HG03175 (cell line): ENCODE measurements around the gene PLXND1.

Source experiments
- ATAC-seq: cut with Tn5 transposase; IDR thresholded peaks from one replicate; pipeline ENCODE4 v1.9.1; 2021; ENCODE audit warnings: mild to moderate bottlenecking, moderate library complexity; ENCODE audit not compliant: unreplicated experiment

Gene PLXND1

DNA sequence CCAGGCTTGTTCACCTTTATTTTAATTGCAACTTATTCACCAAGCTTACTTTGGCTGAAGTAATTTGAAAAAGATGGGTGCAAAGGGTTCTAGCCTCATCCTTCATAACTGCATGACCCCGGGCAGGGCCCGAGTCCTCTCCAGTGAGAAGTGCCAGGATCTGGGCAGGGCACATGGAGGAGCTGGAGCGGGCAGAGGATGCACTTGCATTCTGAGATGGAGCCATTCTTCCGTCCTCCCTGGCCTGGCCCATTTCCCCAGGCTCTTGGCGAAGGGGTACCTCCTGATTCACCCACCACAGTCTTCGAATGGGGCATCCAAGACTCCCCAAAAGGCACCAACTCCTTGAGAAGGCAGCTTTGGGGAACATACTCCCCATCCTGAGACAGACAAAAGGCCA, 22.5 kb upstream of the PLXND1 start:
- ATAC-seq = no peak

DNA sequence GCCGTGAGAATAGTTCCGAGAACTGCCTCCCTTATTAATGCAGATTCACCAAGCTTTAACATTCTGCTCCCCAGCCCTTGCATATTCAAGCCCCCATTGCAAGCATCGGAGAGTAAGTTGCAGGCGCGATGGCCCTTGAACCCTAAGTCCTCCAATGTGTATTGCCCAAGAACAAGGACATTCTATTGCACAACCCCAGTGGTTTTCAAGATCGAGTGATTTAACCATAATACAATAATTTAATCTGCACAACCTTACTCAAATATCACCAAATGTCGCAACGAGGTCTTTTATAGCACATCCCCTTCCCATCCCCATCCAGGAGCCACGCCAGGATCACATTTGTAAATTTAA, 21.7 kb upstream of the PLXND1 start:
- ATAC-seq = no peak

DNA sequence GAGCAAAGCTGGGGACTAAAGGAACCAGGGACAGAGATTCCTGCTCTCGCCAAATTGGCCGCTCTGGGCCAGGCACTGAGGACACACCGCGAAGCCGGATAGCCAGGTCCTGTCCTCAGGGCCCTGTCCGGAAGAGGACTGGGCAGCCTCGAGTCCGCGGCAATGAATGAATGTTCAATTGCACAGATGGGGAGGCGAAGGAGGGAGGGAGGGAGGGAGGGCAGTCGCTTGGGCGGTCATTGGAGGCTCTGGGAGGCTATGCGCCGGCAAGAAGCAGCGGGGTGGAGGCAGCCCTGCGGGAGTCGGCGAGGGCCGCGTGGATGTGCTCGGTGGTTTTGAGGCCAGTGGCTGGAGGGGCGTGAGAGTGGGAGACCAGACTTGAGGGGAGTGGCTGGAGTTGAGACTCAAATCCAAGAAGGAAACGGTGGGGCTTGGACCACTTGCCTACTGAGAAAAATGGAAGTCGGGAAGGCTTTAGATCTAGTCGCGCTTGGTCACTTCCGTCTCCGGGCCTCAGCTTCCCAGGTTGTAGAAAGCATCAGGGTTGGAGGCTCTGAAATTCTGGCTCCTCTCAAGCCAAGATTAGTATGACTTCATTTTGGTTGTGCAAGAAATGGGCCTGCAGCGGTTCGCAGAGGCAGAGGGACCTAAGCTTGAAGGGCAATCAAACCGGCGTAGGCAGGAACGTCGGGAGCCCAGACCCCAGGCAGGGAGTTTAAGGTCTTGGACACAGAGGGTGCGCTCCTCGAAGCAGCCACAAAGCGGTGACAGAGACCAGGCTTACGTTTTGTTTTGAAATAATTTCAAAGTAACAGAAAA, 21.1 kb upstream of the PLXND1 start:
- peak; percentile 49 for ATAC-seq

DNA sequence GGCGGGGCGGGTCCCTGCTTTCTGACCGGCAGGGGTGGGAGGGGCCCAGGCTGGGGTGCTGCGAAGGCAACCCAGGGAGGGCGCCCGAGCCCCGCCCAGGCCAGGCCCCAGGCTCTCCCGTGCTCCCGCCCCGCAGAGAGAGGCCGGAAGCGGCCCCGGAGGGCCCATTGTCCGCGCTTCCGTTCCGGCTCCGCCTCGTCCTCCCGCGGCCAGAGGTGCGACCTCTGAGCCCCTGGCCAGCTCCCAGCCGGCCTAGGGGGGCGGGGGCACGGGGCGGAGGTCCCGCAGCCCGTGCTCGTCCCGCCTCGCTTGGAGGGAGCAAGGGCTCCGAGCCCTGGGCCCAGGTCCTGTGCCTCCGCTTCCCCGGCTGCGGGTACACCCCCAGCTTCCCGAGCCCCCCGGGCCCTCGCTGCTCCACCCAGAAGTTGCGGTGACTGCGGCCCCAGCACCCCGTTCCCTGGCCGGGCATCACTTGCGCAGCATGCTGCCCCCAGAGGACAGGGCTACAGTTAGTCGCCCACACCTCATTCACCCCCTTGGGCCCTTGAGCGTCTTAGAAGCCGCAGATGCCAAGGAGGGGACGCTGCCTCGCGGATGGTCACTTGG, 20.4 kb upstream of the PLXND1 start:
- ATAC-seq = peak; percentile 87

DNA sequence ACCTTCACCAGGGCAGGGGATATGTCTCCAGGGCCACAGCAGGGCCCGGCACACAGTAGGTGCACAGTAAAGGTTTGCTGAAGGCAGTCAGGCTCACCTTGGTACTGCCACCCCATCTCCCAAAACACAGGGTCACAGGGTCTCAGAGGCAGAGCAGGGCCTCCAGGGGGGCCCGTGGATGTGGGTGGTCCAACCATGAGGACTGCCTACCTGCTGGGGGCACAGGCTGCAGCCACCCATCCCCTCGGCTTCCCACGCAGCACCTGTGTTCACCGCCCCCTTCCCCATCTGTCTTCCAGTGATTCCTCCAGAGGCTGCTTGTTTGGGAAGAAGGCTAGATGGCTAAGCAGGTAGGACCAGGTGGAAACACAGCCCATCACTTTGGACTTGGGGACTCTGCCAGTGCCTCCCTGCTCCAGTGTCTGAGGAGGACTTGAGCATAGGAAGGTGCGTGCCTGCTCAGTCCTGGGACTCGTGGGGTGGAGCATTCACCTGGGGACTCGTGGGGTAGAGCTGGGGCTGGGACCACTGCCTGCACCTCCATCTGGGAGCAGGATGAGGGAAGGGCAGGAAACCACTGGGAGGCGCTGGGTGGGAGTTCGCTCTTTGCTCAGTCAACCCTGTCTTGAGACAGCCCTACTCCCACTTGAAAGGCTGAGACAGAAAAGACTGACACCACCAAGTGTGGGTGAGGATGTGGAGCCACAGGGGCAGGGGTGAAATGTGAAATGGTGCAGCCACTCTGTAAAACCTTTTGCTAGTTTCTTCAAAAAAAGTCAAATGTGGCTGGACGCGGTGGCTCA, 18.8 kb upstream of the PLXND1 start:
- no peak for ATAC-seq

DNA sequence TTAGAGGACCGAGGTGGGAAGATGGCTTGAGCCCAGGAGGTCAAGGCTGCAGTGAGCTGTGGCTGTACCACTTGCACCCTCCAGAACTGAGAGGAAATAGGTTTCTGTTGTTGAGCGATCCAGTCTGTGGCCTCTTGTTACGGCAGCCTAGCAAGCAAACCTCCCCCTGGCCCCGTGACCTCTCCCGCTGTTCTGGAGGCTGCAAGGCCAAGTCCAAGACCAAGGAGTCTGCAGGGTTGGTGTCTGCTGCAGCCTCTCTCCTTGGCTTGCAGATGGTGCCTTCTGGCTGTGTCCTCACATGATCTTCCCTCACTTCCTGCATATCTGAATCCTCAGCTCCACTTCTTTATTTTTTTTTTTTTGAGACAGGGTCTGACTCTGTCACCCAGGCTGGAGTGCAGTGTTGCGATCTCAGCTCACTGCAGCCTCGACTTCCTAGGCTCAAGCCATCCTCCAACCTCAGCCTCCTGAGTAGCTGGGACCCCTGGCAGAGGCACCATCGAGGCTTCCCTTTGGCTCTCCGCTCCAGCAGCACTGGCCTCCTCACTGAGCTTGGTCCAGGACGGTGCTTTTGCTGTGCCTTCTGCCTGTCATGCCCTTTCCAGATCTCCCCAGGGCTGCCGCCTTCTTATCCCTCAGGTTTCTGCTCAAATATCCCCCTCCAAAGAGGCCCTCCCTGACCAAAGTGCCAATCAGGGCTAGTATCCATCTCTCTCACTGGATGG, 18.0 kb upstream of the PLXND1 start:
- ATAC-seq = no peak

DNA sequence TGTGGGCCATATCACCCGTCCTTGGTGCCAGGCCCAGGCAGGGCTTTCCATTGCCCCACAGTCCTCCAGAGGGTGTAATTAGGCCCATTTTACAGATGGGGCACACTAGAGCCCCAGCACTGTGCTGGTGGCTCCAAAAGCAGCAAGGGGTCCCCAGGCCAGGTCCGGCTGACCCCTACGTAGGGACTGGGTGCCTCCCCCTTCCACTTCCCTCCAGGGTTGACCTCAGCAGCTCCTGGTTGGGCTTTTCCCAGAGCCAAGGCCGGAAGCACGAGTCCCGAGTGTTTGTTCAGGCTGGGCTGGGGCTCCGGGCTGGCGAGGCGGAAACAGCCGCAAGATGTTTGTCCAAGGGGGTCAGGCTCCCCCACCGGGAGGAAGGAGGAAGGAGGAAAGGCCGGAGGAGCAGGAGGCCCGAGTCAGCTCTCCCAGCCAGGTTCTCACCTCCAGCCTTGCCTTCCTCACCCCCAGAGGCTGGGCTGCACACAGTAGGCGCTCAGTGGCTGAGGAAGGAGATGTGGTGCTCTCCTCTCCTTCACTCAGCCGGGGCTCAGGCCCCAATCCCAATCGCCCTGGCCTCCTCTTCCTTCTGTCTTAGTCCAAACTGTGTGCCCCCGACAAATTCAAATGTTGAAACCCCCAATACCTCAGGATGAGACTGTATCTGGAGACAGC, 17.1 kb upstream of the PLXND1 start:
- no peak for ATAC-seq

DNA sequence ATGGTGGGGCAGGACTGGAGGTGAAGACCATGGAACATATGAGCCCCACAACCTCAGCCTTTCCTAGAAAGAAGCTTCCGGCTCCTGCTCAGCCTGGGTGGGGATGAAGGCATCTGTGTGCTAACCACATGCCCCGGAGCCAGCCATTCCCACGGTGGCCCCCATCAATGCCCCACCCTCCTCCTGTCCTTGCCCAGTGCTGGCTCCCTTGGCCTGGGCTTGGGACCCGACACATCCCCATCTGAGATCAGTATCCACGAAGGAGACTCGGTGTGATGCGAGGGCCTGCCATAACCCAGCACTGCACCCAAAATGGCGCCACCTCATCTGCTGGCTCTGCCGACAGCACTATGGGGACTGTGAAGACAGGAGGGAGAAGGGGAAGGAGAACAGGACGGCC, 16.5 kb upstream of the PLXND1 start:
- ATAC-seq = no peak

DNA sequence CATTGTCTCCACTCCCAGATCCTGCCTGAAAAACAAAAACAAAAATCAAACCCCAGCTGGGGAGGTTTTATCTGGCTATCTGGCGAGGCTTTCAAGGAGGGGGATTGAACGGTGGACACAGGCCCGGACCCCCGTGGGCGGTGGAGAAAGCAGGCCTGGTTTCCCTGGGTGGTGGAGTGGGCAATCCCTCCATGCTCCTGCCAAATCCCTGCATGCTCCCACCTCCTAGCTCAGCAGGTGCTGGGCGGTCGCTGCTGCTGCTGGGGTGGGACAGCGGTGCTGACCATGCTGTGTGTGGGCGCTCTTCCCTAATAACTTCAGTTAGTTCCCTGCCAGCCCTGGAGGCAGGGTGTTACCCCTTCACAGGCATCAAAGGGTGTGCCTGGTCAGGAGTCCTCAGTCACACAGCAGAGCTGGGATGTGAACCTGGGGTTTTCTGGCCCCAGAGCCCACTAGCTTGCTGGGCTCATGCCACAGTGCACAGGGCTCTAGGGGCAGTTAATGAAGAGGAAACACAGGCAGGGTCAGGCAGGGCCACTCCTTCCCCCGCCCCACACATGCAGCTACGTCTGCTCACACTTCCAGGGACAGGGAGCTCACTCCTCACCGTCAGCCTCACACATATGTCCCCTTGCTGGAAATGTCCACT, 15.9 kb upstream of the PLXND1 start:
- ATAC-seq = no peak

DNA sequence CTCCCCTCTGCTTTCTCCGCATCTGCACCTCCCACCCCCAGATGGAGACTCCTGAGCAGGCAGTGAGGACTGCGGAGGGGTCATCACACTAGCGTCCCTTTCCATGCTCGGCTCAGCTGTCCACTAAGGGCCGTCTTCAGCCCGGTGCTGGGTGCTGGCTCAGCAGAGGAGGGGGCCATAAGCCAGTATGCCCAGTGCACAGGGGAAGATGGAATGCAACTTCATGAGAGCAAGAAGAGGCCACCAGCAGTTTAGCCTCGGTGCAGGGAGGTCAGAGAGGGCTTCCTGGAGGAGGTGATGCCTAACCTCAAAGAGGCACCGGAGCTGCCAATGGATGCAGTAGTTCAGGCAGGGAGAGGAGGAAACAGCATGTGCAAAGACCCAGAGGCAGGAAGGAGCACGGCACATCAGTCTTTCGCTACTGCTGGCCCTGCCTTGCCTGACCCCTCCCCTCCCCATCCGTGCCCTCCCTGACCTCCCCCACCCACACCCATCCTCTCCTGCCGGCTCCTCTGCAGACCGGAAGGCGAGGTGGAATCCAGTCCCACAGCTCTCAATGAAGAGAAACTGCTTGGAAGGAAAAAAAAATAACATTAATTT, 15.2 kb upstream of the PLXND1 start:
- no peak for ATAC-seq

DNA sequence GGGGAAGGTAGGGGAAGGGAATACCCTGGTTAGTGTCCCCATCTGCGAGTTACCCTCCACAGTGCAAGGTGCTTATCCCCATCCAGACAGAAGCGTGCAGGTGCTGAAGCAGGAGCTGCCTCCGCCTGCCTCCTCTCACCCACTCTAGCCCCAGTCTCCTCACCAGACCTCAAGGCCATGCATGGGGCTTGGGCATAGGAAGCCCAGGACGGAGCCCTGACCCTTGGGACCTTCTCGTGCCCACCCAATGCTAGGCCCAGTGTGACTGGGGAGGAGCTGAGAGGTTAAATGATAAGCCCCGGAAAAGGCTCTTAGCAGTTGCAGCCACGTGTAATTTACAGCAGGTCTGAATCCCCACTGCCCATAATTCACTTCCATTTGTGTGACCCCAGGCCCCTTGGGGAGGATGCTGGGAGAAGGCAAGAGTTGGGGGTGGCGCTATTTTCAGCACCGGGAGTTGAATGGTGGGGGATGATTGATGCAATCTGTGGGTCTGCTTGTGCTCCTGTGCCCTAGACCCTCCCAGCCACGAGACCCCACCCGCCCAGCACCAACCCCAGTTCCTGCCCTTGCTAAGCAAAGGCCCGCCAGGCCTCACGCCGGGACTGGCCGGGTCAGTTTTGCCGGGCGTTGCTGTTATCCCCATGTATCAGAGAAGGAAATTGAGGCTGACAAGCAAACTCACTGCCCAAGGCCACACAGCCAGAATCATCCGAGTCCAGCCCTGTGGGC, 14.5 kb upstream of the PLXND1 start:
- no peak for ATAC-seq

DNA sequence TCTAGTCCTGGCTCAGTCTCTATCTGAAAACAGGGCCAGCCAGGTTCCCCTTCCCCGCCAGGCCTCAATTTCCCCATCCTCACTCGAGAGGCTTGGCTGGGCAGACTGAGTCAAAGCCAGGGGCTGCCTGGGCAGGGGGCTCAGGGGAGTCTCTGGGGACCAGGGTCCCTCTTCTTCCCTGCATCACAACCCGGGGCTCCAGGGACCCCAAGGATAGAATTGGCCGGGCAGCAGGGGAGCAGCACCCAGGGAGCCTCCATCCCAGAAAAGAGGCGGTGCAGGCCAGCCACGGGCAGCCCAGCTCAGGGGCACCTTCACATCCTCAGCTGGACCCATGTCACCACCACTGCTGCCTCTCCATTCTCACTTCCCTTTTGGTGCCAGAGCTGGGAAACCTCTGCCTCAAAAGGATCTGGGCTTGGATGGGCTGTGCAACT, 13.3 kb upstream of the PLXND1 start:
- no peak for ATAC-seq

DNA sequence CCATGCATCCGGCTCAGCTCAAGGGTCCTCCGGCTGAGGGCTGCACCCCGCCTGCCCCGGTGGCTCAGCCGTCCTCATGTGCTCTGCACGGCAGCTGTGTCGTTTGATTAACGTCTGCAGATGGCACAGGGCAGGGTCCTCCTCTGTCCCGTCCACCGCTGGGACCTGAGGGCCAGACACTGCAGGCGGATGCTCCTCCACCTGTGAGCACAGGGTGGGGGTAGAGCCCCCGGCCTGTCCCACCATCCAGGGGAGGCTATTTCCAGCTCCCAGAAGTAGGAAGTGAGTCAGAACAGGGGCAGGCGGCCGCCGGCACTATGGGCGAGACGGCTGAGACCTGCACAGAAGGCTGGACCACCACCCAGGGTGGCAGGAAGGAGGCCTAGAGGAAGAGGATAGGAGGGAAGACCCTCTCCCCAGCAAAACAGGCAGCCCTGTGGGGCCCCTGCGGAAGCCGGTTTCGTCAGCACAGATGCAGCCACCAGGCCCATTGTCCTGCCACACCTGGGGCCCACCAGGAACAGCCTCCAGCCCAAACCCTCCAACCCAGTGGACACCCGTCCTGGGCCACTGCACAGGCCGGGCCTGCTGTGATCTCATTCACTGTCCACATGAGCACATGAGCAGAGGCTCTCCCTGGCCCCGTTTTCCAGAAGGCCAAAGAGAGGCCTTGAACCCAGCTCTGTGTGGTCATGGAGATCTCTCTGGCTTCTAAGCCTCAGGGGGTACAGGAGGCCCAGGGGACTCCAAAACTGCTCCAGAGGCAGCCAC, 12.6 kb upstream of the PLXND1 start:
- no peak for ATAC-seq

DNA sequence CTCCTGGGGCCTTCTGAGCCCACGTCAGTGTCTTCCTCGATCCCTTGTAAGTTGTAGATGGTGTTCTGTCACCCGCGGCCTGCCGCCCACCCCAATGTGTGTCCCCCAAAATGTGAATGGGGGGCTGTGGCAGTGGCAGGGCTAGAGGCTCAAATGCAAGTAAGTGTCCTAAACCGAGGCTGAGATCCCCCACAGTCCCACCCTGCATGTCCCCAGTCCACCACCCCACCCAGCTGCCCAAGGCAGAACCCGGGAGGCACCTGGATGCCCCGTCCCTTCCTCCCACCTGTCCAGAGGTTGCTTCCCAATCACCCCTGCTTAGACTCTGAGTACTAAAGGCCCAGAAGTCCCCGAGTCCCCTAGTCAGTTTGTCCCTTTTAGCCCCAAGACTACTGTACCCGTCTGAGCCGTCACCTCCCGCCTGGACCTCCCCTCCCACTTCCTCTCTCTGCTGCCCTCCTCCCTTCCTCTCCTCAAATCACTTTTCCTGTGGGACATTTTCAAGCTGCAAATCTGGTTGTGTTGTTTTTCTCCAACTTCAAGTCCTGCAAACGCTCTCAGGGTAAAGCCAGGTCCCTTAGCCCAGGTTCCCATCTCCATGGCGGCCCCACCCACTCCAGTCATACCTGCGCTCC, 11.8 kb upstream of the PLXND1 start:
- ATAC-seq = no peak

DNA sequence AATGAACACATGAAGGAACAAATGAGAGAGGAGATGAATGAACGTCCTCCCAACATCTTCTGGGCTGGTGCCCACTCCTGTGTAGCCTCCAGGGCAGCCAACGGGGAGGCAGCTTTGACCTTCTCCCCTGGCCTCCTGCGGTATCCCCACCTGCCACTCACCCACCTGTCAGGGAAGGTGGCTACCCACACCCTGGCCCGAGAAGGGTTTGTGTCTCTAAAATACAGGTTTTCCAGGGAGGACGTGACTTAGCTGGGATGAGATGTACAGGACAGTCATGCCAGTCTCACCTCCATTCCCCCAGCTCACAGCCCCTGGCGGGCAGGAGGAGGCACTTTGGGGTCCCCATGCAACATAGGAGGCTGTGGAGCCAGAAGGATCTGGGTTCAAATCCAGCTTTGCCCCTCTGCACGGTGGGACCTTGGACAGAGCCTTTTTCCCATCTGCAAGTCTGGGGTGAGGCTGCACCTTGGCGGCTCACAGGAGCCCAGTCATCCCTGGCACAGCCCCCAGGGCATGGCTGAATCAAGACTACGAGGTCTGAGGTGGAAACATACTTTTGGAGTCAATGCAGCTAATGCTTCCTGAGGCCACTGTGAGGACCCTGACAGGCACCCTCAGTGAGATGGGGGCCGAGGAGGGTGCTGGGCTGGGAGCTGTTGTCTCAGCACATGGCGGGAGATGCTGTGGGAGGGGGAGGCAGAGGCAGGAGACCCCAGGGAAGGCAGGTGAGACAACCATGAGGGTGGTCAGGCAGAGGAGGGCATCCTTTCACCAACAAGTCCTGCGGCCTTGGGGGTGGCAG, 11.1 kb upstream of the PLXND1 start:
- no peak for ATAC-seq

DNA sequence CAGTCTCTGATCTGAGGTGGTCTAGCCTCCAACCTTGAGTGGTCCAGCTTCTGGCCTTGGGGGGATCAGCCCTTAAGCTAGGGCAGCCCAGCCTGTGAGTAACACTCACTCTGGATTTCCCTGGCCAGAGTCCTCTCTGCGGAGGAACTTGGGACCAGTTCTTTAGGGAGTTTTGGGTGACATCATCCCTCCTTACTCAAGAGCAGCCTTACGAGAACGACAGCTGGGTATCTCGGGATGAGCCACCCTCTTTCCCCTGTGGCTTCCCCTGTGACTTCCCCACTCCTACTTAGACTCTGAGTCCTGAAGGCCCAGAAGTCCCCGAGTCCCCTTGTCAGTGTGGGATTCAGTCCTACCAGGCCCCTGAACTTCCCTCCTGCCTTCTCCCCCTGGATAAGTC, 10.2 kb upstream of the PLXND1 start:
- ATAC-seq = no peak

DNA sequence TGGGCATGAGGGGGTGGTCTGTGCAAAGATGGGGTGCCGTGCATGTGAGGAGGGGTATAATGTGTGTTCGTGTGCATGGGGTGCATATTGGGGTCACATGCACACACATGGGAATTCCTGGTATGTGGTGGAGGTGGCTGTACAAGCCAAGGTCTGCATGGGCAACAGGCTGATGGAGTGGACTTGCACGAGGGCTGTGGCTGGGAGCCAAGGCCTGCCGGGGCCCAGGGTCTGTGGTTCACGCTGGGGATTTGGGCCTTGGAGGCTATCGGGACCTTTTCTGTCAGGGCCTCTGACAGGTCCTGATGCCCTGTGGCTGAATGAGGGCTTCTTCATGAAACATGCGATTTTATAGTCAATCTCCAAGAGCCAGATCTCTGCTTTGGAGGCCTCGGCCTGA, 9.8 kb upstream of the PLXND1 start:
- no peak for ATAC-seq
